IMR-90 (cell line): Measurements from ENCODE around the gene POU2F2.

ENCODE experiments used
- CEBPB ChIP-seq: IDR thresholded peaks from 2 replicates; pipeline ENCODE4 v1.6.1; 2012; ENCODE audit warnings: low read depth, low read length, improper control_type of control experiment
- CHD1 ChIP-seq: IDR thresholded peaks from 2 replicates; pipeline ENCODE4 v1.6.1; 2012; ENCODE audit warnings: low read depth, low read length, improper control_type of control experiment
- FOS ChIP-seq: fragments of 150-350 bp; IDR thresholded peaks from 2 replicates; pipeline ENCODE4 v1.6.1; 2016; ENCODE audit warnings: low read depth, low read length
- MAFK ChIP-seq: IDR thresholded peaks from 2 replicates; pipeline ENCODE4 v1.6.1; 2012; ENCODE audit warnings: low read depth, low read length, improper control_type of control experiment
- NFE2L2 ChIP-seq: fragments of 150-350 bp; IDR thresholded peaks from 2 replicates; pipeline ENCODE4 v1.6.1; 2016; ENCODE audit warnings: low read depth, mild to moderate bottlenecking, low read length
- POLR2A ChIP-seq: IDR thresholded peaks from 2 replicates; pipeline ENCODE4 v1.6.1; 2012; ENCODE audit warnings: mild to moderate bottlenecking, low read depth, low read length
- RAD21 ChIP-seq: IDR thresholded peaks from 2 replicates; pipeline ENCODE4 v1.6.1; 2012; ENCODE audit warnings: low read length, improper control_type of control experiment
- RCOR1 ChIP-seq: IDR thresholded peaks from 2 replicates; pipeline ENCODE4 v1.6.1; 2012; ENCODE audit warnings: mild to moderate bottlenecking, low read length, improper control_type of control experiment; ENCODE audit not compliant: insufficient replicate concordance
- RFX5 ChIP-seq: IDR thresholded peaks from 2 replicates; pipeline ENCODE4 v1.8.0; 2012; ENCODE audit warnings: low read depth, mild to moderate bottlenecking, low read length, moderate library complexity
- SMC3 ChIP-seq: fragments of 150-350 bp; IDR thresholded peaks from 2 replicates; pipeline ENCODE4 v1.6.1; 2016; ENCODE audit warnings: low read depth, mild to moderate bottlenecking, antibody characterized with exemption, low read length, moderate library complexity
- USF2 ChIP-seq: fragments of 150-350 bp; IDR thresholded peaks from 2 replicates; pipeline ENCODE4 v1.6.1; 2017; ENCODE audit warnings: mild to moderate bottlenecking, antibody characterized with exemption, low read length, low read depth
- TF ChIP-seq, protein P1 (sequence below): conservative IDR thresholded peaks from 2 replicates; pipeline ENCODE4 v1.5.1; 2012; ENCODE audit warnings: mild to moderate bottlenecking, low read depth, low read length, improper control_type of control experiment

- TF ChIP-seq, protein P1, sequence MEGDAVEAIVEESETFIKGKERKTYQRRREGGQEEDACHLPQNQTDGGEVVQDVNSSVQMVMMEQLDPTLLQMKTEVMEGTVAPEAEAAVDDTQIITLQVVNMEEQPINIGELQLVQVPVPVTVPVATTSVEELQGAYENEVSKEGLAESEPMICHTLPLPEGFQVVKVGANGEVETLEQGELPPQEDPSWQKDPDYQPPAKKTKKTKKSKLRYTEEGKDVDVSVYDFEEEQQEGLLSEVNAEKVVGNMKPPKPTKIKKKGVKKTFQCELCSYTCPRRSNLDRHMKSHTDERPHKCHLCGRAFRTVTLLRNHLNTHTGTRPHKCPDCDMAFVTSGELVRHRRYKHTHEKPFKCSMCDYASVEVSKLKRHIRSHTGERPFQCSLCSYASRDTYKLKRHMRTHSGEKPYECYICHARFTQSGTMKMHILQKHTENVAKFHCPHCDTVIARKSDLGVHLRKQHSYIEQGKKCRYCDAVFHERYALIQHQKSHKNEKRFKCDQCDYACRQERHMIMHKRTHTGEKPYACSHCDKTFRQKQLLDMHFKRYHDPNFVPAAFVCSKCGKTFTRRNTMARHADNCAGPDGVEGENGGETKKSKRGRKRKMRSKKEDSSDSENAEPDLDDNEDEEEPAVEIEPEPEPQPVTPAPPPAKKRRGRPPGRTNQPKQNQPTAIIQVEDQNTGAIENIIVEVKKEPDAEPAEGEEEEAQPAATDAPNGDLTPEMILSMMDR = no peak
- TF ChIP-seq RAD21 (no peak), RCOR1 (no peak), RFX5 (no peak), MAFK (no peak), FOS (no peak), POLR2A (no peak), NFE2L2 (no peak), SMC3 (no peak), USF2 (no peak), CHD1 (no peak), CEBPB (no peak)
These were observed 40.9 kb downstream of the POU2F2 start for GRCh38 chr19:42091300-42091699.
